HG03196 (cell line): Measurements from ENCODE around the gene TAF3.

ENCODE experiments used
- ATAC-seq: cut with Tn5 transposase; IDR thresholded peaks from one replicate; pipeline ENCODE4 v1.9.1; 2021; ENCODE audit not compliant: unreplicated experiment

TAF3 gene

GRCh38 chr10:8054494-8055407, 236.4 kb downstream of the TAF3 start, which contains the start of gene GATA3:
Gene GATA3, plus strand, starts transcription at chr10:8054688. Its CDS starts 968 bp downstream, at chr10:8055656.
- peak; percentile 37 for ATAC-seq

- no peak for ATAC-seq
Measured at GRCh38 chr10:8055420-8056349, 237.4 kb downstream of the TAF3 start.

GRCh38 chr10:8056378-8056777, 238.1 kb downstream of the TAF3 start:
- ATAC-seq, result no peak

GRCh38 chr10:8056871-8057331, 238.6 kb downstream of the TAF3 start:
- ATAC-seq, result peak; percentile 19

GRCh38 chr10:8057636-8058273, 239.4 kb downstream of the TAF3 start:
- no peak for ATAC-seq

- no peak for ATAC-seq
Measured at GRCh38 chr10:8058274-8059111, 240.2 kb downstream of the TAF3 start.

- no peak for ATAC-seq
Measured at GRCh38 chr10:8059191-8059936, 241.1 kb downstream of the TAF3 start.

- ATAC-seq, result peak; percentile 47
Measured at GRCh38 chr10:8060010-8060703, 241.9 kb downstream of the TAF3 start.

- ATAC-seq, result no peak
Measured at GRCh38 chr10:8060704-8061121, 242.4 kb downstream of the TAF3 start.

- ATAC-seq, result no peak
Measured at GRCh38 chr10:8061274-8062211, 243.2 kb downstream of the TAF3 start.

- ATAC-seq, result no peak
Measured at GRCh38 chr10:8063128-8063908, 245.0 kb downstream of the TAF3 start.

GRCh38 chr10:8063935-8064334, 245.6 kb downstream of the TAF3 start:
- ATAC-seq, result no peak

GRCh38 chr10:8064436-8064835, 246.1 kb downstream of the TAF3 start:
- no peak for ATAC-seq

GRCh38 chr10:8065651-8066050, 247.3 kb downstream of the TAF3 start:
- no peak for ATAC-seq

- no peak for ATAC-seq
Measured at GRCh38 chr10:8066124-8066523, 247.8 kb downstream of the TAF3 start.
